GM18907 (cell line): ENCODE results near the gene DKC1.
A peak's percentile ranks its signal among the peaks of the same experiment; 100 is the strongest.

Experiments
- ATAC-seq: cut with Tn5 transposase; IDR thresholded peaks from one replicate; pipeline ENCODE4 v1.9.1; 2021; ENCODE audit warnings: mild to moderate bottlenecking, moderate library complexity; ENCODE audit not compliant: unreplicated experiment

The DKC1 gene

DNA sequence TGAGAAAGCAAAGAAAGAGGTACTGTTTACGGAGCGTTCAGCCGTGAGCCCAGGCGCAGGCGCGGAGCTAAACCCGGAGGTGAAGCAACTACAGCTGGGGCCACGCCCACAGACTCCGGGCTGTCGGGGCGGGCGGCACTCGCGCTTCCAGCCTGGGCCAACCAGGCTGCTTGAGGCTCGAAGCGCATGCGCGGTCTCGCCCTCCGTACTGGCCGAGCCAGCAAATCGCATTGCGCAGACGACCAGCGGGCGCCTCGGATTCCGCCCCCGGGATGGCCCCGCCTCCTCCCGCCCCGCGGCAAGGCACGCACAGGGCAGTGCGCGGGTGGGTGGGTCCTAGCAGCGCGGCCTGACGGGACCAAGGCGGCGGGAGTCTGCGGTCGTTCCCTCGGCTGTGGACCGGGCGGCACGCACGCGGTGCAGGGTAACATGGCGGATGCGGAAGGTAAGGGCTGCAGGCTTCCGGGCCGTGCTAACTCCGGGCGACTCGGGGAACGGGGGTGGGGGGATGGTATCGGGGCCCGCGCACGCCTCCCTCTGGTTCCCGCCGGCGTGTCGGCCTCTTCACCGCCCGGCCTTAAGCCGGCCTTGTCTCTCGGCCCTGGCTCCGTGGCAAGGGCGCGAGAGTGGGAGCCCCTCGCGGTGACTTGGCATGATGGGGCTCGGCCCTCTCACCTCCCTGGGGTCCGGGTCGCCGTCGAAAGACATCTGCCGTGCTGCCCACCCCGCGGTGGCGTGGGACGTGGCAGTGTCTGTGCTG is at the start of gene DKC1:
TSS of gene DKC1 (plus strand) at position 328 of the 760 bp plus-strand sequence. CDS start at position 430, 102 bp downstream.
- peak; percentile 83 for ATAC-seq

- no peak for ATAC-seq
Measured at GRCh38 chrX:154714925-154715324, 47.7 kb upstream of the DKC1 start.

- ATAC-seq, result no peak
Measured at GRCh38 chrX:154715825-154716224, 46.8 kb upstream of the DKC1 start.

GRCh38 chrX:154717824-154718223 is 44.8 kb upstream of the DKC1 start:
- ATAC-seq, result no peak

DNA sequence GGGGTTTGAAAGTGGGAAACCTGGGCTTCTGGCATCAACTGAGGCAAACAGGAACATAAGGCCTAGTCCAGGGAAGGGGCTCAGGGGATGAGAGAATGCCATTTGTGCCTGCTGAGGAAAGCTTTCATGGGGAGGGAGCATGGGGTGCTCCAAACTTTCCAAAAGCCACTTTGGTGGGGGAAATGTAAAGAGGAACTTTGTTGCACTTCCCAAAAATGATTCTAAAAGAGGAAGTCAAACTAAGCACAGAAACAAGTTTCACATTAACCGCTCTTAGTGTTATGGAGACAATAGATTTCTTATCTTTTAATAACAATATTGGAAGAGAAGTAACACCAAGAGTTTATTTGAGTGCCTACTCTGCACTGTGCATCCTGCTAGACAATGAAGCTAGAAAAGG is 44.0 kb upstream of the DKC1 start:
- ATAC-seq, result no peak

GRCh38 chrX:154719132-154719675 is 43.5 kb upstream of the DKC1 start:
- ATAC-seq, result no peak

GRCh38 chrX:154720067-154720466 is 42.6 kb upstream of the DKC1 start:
- ATAC-seq, result no peak

- ATAC-seq, result no peak
Measured at GRCh38 chrX:154721155-154721554, 41.5 kb upstream of the DKC1 start.

DNA sequence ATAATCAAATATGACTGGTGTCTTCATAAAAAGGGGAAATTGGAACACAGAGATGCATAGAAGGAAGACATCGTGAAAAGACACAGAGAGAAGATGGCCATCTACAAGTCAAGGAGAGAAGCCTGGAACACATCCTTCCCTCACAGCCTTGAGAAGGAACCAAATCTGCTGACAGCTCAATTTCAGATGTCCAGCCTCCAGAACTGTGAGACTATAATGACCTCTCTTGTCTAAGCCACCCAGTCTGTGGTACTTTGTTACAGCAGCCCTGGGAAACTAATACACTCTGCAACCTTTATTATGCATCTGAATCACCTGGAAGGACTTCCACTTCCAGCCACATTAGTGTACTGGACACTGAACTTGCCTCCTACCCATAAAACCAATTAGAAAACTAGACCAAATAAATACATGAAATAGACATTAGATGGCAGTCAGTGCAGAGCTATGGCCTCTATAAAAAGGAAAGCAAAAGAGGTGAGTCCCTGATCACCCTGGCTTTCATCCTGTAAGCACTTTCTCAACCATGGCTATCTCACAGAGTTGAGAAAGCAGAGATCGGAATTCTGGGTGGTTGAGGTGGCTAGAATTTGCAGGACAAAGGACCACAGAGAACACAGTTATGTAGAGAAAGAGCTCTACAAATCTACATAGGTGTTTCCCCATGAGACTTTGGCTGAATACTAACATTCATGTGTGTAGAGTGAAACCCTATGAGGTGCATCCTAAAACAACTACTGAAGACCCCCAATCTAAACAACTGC is 37.5 kb upstream of the DKC1 start:
- peak; percentile 43 for ATAC-seq

- ATAC-seq, result no peak
Measured at GRCh38 chrX:154727418-154727817, 35.2 kb upstream of the DKC1 start.

GRCh38 chrX:154727871-154728270 is 34.8 kb upstream of the DKC1 start:
- no peak for ATAC-seq

DNA sequence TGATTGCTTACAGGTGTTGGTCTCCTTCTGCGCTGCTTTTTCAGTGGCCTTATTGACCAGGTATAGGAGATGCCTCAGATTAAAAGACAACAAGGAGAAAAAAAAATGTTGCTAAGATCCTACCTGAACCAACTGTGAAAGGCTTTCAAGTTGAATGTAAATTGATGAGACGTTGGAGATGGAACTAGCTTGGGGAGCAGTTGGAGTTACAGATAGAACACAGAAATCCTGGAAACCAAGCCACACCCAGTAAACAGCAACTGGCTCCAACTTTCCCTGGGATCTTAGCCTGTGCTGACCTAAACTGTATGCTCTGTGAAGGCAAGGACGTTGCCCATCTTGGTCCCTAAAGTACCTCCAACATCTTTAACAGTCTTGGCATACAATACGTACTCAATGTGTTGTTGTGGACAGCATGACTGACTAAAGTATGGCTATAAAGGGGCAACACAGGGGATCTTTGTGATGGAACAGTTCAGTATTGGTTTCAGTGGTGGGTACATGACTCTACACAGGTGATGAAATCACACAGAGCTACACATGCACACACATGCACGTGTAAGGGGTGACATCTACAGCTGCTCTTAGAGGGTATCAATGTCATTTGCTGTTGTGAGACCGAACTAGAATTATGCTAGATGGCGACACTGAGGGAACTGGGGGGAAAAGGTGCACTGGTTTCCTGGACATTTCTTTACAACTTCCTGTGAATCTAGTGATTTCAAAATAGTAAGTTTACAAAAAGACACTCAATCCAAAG is 34.1 kb upstream of the DKC1 start:
- ATAC-seq, result no peak

GRCh38 chrX:154729439-154729838 is 33.2 kb upstream of the DKC1 start:
- ATAC-seq, result no peak

GRCh38 chrX:154730253-154730891 is 32.3 kb upstream of the DKC1 start:
- no peak for ATAC-seq

GRCh38 chrX:154731184-154731583 is 31.5 kb upstream of the DKC1 start:
- ATAC-seq, result no peak

DNA sequence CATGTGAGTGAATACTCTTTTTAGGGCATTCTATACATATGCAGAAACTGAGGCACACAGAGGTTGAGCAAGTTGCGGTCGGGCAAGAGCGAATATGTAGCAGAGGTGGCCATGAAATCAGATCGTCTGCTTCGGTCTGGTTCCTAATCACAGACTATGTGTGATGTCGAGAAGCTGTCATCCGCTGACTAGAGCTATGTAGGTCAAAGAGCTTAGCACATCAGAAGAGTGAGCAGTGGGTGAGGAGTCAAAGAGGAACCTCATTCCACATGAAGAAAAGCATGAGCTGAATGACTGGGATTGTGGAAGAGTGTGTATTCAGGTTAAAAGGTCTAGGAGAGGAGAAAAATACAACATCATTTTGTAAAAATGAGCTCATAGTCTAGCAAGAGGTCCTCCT is 30.8 kb upstream of the DKC1 start:
- ATAC-seq, result no peak

DNA sequence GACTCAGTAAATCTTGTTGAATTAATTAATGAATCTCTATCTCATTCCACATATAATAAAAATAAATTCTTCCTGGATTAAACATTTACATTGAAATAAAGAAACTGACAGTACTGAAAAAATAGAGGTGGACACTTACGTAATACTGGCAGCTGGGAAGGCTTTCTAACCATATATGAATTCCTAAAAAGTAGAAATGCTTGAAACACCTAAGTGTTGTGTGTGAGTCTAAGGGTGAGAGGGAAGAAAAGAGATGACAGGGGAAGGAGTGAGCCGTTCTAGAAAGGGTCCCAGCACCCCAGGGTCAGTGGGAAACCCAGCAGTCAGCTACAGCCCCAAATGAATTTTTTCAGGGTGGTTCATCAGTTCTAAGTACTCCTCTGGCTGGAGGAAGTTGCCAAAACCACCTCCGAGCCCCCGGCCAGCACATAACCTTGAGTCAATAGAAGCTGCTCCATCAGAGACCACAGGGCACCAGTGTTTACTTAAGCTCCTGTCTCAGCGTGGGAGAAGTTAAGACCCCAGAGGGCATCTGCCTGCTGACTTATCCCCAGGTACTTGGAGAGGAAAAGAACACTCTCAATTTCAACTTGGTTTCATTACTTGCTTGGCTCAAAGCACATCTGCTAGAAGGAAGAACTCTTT is 30.1 kb upstream of the DKC1 start:
- ATAC-seq, result no peak

GRCh38 chrX:154733066-154733425 is 29.6 kb upstream of the DKC1 start:
- ATAC-seq, result no peak

DNA sequence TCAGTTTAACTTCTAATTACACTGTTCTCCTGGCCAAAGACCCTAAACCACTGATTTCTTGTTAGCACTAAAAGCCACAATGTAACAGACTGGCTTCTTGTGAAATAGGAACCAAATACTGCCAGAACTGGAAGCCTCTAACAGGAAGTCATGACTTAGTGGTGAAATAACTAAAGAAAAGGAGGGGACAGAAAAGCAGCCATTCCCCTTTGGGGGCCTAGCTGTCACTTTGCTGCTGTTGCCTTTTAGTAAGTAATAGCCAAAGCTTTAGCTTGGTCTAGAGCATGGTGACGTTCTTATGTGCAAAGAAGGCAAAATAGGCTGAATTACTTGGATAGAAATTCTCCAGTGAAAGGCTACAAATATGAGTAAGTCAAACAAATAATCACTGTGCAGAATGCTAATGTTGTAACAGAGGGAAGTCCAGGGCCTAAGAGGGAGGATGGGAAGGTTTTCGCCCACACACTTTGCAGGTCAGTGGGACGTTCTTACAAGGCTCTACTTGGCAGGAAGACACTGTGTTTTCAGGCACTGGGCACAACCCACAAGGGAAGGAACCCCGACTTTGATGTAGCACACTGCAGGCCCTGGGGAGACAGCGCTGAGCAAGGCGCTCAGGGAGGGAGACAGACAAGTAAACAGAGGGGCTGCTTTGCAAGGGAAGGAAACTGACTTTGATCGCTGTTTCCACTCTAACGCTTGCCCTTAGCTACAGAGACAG is 28.4 kb upstream of the DKC1 start:
- no peak for ATAC-seq
